GF-D8 (cell line): ENCODE data around the gene LLGL1.

Source experiments
- DNase-seq: peaks from one replicate; lab custom pipeline; 2025; lab: John Stamatoyannopoulos, UW

The LLGL1 gene

DNA sequence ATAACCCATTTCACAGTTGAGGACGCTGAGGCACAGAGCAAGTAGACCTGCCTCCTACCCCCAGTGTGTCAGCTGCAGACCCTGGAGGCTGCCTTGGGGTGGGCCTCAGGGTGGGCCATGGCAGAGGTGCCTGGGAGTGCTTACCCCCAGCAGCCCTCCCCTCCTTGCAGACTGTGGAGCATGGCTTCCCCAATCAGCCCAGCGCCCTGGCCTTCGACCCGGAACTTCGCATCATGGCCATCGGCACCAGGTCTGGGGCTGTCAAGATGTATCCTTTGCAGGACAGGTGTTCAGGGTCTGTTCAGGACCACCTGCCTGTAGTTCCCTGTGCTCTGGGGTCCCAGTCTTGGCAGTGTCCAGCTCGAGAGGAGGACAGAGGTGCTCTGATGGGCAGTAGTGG is 4.3 kb downstream of the LLGL1 start:
- DNase-seq: no peak

DNA sequence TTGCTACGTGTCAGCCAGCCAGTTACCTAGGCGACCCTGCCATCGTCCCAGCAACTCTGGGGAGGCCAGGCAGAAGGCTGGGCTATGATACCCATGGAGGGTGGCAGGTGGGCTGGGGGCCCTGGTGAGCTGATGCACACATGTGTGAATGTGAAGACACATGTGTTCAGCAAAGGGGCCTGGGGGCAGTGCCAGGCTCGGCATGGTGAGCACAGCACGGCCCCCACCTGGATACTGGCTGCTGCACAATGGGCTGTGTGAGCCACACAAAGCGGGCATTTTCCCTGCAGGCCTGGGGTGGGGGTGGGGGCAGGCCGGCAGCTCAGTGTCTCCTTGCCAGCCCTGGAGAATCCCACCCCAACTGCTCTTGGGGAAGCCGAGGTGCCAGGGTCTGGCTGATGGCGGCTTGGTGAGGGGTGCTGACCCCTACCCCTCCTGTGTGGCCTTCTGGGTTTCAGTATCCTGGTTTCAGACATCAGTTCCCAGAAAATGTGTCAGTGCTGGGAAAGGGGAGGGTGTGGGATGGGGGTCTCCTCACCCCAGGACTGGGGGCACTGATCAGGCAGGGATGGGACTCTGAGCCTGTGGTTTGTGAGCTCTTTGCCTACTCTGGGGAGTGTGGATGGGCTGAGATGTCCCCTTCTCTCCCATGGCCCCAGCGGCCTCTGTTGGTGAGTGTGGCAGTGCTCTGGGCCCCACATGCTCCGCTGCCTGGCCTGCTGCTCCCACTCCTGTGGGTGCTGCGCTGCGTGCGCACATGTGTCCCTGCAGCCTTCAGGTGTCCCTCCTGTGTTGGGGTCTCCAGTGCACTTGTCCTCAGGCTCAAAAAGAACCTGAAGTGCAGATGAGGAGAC is 5.1 kb downstream of the LLGL1 start:
- no peak for DNase-seq

DNA sequence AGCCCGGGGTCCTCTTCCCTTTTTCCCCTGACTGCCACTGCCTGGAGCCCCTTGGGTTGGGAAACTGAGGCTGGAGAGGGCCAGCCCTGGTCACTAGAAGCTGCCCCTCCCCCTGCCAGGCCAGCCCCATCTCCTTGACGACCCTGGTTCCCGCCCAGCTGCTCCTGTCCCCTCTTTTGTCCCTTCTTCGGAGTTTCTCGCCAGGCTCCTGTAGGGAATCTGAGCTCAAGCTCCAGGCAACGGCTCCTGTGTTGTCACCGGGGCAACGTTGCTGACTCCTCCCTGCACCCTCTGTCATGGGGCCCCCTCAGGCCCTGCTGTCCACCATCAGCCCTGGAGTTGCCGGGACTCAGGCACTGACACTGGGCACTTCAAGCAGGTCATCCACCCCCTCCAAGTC is 5.7 kb downstream of the LLGL1 start:
- DNase-seq: no peak

DNA sequence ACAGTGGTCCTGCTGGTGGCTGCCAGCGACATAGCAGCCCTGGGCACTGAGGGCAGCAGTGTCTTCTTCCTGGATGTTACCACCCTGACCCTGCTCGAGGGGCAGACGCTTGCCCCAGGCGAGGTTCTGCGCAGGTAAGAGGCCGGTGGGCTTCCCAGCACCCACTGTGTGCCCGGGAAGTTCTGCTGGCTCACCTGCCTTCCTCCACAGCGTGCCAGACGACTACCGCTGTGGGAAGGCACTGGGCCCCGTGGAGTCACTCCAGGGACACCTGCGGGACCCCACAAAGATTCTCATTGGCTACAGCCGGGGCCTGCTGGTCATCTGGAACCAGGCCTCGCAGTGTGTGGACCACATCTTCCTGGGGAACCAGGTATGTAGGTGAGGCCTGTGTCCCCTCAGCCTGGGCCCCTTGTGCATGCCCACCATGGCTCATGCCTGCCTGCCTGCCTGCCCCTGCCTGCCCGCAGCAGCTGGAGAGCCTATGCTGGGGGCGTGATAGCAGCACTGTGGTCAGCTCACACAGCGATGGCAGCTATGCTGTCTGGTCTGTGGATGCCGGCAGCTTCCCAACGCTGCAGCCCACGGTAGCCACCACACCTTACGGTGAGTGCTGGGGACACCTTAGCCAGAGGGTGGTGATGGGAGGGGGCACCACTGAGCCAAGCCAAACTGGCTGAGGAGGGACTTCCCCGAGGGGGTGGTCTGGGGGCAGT is 8.5 kb downstream of the LLGL1 start:
- DNase-seq: no peak

DNA sequence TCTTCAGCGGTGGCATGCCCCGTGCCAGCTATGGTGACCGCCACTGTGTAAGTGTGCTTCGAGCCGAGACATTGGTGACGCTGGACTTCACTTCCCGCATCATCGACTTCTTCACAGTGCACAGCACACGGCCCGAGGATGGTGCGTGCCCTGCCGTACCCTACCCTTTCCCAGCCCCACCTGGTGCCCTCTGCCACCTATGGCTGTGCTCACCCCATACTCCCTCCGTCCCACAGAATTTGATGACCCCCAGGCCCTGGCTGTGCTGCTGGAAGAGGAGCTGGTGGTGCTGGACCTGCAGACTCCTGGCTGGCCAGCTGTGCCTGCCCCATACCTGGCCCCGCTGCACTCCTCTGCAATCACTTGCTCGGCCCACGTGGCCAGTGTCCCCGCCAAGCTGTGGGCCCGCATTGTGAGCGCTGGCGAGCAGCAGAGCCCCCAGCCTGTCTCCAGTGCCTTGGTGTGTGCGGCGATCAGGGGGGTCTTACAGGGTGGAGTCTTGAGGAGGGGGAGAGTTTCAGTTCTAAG is 9.5 kb downstream of the LLGL1 start:
- no peak for DNase-seq

DNA sequence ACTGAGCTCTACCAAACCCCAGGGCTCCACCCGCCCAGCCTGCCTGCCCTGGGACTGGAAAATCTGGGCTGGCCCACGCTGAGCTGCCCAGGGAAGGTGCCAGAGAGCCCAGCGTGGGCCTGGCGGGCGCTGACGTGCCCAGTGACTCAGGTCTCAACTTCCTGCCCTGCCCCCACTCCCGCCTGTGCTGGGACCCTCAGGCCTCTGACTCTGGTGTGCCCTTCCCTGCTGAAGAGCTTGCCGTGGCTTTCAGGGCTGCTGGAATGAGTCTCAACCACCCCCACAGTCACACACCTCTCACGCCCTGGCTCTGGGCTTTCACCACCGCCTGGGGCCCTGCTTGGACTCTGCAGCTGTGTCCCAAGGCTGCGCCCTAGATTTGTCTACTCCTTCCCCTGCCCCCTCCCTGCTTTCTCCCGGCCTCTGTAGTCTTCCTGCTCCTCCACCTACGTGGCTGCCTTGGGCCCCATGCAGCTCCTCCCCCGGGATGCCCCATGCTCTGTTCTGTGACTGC is 10.4 kb downstream of the LLGL1 start:
- no peak for DNase-seq

DNA sequence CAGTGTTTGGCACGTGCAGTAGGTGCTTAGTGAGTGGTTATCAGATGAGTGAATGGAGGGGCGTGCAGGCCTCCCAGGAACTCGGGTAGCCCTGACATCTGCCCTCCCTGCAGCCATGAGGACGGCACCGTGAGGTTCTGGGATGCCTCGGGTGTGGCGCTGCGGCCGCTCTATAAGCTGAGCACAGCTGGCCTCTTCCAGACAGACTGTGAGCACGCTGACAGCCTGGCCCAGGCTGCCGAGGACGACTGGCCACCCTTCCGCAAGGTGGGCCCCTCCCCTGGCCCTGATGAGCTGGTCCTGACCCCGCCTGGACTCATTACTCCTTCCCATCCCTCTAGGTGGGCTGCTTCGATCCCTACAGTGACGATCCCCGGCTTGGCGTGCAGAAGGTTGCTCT is 11.1 kb downstream of the LLGL1 start:
- DNase-seq: no peak

DNA sequence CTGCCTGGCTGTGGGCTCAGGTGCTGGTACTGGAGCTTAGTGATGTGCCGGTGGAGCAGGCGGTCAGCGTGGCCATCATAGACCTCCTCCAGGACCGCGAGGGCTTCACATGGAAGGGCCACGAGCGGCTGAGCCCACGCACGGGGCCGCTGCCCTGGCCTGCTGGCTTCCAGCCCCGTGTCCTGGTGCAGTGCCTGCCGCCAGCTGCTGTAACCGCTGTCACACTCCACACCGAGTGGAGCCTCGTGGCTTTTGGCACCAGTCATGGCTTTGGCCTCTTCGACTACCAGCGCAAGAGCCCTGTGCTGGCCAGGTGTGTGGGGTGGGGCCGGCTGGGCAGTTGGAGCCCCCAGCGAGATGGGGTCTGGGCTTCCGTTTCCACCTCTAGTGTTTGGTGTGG is 12.0 kb downstream of the LLGL1 start:
- no peak for DNase-seq

DNA sequence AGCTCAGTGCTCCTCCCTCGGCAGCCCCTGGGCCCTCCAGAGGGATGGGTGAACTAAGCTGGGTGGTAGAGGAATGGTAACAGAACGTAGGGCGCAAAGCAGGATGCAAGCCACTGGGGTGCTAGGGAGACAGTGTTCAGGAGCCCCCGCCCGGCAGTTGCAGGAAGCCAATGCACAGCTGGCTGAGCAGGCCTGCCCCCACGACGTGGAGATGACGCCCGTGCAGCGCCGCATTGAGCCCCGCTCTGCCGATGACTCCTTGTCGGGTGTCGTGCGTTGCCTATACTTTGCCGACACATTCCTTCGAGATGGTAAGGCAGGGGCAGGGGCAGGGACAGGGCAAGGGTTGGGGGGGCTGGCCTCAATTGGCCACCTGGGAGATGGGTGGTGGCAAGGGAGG is 12.9 kb downstream of the LLGL1 start:
- DNase-seq: no peak

DNA sequence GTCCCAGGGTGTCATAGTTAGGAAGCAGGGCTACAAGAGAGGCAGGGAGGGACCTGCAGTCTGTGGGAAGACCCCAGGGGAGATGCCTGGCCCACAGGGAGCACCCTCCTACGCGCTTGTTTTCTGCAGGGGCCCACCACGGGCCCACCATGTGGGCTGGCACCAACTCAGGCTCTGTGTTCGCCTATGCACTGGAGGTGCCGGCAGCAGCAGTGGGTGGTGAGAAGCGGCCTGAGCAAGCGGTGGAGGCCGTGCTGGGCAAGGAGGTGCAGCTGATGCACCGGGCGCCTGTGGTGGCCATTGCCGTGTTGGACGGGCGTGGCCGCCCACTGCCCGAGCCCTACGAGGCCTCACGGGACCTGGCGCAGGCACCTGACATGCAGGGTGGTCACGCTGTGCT is 15.0 kb downstream of the LLGL1 start:
- DNase-seq: no peak

DNA sequence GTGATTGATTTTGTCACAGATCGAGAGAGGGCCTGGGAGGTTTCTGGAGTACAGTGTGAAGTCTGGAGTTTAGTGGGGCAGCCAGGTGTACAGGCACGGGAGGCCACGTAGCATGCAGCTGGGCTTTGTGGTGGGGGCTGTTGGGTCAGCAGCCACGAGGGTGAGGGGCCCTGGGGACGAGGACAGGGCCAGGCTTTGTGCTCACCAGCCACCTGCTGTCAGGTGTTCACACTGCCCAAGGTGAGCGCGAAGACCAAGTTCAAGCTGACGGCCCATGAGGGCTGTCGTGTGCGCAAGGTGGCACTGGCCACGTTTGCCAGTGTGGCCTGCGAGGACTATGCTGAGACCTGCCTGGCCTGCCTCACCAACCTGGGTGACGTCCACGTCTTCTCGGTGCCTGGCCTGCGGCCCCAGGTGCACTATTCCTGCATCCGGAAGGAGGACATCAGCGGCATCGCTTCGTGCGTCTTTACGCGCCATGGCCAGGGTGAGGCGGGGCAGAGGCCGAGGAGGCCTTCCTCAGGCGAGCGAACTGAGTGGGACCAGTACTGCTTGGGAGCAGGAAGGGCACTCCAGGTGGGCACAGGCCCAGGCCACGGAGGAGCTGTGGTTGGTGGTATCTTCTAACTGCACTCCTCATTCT is 15.9 kb downstream of the LLGL1 start:
- DNase-seq: no peak

DNA sequence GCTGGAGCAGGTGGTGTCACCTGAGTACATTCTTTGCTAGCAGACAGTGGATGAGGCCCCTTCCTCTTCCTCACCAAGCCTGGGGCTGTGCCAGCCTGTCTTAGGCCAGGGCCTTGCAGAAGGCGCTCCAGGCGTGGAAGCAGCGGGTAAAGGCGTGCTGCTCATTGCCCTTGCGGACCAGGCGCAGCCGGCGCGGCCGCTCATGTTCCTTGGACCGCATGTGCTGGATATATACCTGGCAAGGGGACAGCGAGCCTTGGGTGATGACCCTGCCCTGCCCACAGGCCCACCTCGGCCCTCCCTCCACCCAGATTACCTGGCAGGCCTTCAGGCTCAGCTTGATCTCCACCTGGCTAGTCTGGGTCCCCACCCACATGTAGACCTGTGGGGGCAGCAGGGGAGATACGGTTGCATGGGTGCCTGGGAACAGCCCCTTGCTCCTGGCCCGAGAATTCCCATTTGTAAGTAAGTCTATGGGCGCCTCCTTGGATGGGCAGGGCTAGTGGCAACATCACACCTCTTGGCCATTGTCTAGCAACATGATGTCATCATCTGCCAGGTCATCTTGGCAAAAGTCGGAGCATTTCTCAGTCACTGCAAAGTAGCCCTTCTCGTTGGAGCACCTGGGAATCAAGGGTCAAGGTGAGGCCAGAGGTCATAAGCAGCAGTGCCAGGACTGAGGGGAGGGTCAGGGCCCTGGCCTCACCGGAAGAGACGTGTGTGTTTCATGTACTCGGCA is 19.8 kb downstream of the LLGL1 start:
- DNase-seq: no peak

DNA sequence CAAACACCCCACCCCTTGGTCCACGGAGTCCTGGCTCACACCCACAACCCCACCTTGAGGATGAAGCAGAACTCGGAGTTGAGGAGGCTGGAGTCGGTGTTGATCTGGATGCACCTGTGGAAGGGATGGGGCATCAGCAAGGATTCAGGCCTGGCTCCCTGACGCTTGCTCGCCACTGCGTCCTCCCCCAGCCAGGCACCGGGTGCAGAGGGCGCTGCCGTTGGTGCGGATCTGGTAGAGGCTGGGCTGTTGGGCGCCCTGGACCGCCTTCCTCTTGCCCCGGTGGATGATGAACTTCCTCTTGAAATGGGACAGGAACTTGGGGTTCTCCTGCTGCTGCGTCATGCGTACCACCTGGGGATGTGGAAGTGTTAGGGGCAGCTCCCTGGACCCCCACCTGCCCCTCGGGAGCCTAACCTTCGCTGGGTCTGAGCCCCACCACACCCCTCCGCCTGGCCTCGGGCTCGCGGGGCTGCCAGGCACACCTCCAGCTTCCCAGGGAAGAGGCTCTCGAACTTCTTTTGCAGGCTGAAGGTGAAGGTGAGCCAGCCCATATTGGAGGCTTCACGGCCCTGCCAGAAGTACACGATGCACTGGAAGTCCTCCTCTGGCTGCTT is 20.8 kb downstream of the LLGL1 start:
- DNase-seq: no peak

DNA sequence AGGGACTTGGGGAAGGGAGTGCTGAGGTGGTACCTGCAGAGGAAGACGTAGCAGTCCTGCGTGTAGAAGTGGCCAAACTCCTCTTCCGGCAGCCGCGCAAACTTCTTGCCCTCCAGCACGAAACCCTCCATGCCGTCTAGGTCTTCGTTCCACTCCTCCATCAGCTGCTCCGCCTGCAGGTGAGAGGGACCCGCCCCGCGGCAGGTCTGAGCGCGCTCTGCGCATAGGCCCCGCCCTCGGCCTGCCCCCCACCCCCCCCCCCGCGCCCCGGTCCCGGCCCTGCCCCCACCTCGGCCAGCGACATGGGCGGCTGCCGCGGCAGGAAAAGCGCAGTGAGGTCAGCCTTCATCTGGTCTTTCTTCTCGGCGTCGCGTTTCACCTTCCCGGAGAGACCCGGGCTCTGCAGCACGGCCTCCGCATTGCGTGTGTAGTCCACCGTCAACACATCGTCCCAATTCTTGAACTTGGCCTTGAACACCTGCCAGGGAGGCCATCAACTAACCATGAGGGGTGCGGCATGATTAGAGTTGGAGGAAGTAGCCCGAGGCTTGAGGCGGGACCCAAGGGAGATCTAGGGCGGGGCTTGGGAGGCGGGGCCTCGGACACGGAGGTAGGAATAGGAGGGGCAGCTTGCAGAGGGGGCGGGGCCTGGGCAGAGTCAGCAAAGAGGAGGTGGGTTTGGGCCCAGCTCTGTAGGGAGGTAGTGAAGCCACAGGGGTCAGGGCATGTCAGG is 21.6 kb downstream of the LLGL1 start:
- no peak for DNase-seq

DNA sequence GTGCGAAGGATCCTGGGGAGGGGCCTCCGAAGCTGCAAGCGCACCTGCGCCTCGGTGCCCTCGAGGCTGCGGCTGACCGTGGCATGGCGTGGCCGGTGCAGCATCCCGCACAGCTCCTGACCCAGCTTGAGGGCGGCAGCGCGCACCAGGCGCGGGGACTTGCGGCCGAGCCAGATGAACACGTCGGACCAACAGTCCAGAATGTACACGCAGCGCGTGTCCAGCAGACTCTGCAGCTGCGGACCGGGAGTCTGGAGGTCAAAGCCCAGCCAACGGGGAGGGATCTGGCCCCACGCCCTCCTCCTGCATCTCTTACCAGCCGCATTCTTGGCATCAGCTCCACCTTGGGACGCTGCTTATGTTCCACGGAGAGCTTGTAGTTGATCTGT is 22.2 kb downstream of the LLGL1 start:
- DNase-seq: no peak

DNA sequence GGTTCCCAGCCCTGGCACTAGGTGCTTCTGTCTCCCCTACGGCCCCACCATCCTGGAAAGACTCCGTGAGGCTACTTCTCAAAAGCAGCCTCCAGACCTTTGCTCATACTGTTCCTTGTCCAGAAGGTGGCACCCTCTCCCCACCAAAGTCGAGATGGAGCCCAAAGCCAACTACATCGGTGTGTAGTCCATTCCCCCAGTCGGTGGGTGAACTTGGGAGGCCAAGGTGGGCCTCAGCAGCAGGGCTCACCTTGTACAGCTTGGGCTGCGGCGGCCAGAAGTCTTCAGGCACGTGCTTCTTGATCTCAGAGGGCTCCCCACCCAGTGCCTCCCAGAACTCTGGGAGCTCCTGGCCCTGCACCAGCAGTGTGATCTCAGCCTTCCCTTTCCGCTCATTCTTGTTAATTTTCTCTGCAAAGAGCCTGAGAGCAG is 22.9 kb downstream of the LLGL1 start:
- DNase-seq: no peak

DNA sequence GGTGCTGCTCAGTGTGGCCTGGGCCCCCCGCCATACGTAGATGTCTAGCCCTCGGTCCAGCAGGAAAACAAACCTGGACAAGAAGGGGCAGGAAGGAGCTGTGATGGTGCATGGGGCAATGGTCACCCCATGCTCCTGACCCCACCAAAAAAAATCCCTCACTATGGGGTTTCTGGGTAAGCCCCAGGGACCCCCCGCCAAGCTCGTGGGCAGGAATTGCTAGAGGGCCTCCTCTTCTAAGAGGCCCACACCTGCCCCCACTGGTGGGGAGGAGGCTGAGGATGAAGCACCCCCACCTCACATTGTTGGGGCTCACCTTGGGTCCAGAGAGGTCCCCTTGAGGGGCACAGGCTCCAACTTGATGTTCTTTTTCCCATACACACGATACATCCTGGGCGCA is 23.4 kb downstream of the LLGL1 start:
- DNase-seq: no peak

DNA sequence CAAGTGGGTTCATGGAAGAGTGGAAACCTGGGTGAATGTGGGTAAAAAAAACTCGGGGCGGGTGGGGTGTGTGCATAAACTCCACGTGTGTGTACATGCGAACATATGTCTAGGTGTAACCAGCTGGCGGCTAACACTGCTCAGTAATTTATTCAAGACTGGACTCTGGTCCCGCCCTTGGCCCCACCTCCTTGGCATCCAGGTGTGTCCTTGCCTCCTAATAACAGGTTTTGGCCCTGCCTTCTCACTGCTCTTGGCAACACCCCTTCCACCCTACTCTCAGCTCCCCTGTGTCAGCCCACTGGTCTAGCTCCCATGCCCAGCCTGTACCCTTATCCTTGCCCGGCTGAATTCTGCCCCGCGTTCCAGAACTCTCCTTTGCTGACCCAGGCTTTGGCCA is 24.8 kb downstream of the LLGL1 start:
- no peak for DNase-seq

DNA sequence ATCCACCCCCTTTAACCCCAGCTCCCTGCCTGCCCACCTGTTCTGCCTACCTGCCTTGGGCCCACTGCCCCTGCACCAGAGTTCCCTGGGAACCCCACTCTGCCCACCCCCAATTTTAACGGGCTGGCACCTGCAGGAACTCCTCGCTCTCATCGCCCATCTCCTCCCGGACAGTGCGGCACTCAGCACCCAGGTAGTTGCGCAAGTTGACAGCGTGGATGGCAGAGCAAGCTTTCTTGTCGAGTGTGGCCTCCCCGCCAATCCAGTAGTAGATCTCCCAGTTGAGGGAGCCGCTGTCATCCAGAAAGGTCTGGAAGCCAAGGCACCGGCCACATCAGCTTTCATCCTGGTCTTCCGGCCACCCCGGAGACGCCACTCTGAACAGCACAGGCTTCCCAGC is 25.3 kb downstream of the LLGL1 start:
- no peak for DNase-seq

DNA sequence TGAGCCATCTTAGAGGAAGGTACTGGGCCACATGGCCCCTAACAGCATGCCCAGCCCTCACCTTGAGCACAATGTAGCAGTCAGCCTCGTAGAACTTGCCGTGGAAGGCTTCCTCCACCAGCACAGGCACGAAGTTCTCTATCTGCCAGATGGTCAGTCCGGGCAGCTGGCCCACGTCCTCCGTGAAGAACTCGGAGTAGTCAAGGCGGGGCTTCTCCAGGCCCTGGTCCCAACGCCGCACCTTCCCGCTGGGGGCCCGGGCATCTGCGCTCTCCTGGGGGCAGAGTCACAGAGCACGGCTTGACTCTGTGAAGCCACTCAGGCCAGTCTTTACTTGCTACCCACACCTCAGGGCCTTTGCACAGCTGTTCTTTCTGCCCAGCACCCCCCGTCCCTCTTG is 25.8 kb downstream of the LLGL1 start:
- no peak for DNase-seq

DNA sequence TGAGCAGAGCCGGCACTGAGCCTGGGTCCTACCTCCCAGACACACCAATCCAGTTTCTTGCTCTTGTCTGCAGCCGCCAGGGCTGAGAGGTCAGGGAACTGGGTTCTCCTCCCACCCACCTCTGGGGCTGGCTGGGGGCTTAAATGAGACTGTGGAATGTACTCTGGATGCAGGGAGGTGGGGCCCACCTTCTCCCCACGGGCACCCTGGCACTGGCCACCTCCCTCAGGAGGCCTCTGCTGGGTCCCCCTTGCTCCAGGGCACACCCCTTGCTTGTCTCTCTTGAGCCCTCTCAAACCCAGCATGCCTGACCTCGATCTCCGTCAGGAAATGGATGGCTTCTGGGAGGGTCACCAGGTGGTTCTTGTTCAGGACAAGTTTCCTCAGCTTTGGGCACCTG is 26.7 kb downstream of the LLGL1 start:
- DNase-seq: no peak
